Activated effector memory CD4-positive, alpha-beta T cell treated with Interleukin-2 at 50 U/mL for 16 hours (primary cell): ENCODE data around the gene ARSA.
A peak's percentile ranks its signal among the peaks of the same experiment; 100 is the strongest.
"Not testable (repeated sequence)": the region's sequence is repeated elsewhere in the genome, so short reads cannot be mapped to it uniquely, and the experiment has no call there.

Source experiments
- DNase-seq: peaks from one replicate; pipeline ENCODE4 v3.0.0-alpha.2; 2020

ARSA gene

GRCh38 chr22:50620593-50621355, 7.2 kb downstream of the ARSA start:
- peak; percentile 53 for DNase-seq

DNA sequence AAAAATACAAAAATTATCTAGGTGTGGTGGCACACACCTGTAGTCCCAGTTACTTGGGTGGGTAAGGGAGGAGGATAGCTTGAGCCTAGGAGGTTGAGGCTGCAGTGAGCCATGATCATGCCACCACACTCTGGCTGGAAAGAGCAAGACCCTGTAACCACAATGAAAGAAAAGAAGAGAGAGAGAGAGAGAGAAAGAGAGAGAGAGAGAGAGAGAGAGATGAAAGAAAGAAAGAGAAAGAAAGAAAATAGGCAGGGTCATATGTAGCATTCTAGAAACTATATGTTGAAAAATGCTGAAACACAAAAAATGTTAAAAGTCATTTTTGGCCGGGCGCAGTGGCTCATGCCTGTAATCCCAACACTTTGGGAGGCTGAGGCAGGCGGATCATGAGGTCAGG, 13.7 kb downstream of the ARSA start:
- DNase-seq, result not testable (repeated sequence)

GRCh38 chr22:50613291-50613981, 14.5 kb downstream of the ARSA start:
- no peak for DNase-seq

DNA sequence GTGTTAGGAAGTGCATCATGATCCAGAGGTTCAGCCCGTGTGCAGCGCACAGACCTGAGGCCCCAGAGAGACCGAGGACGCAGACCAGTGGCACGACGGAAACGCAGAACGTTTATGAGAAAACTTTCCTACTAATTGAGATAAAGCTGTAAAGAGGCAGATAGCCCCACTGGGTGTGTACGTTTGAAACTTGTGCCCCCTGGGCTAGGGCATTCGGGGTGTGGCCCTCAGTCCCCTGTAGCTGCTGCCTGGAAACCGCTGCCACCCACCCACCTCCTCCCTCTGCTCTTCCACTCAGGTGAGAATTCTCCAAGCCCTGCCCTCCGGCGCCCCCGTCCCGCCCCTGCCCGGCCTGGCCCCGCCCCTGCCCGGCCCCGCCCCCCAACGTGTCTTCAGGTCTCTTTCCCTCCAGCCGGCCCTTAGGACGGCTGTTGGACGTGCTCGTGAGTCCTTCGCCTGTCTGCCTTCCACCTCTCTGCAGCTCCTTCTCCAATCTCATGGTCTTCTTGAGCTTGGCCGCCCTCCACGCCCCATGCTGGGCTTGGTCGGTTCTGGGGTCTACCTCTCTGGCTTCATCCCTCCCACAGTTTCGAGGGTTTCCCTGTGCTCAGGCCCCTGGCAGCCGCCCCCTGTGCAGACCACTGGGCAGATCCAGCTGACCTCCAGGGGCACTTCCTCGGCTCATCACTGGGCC, 15.3 kb downstream of the ARSA start:
- no peak for DNase-seq

DNA sequence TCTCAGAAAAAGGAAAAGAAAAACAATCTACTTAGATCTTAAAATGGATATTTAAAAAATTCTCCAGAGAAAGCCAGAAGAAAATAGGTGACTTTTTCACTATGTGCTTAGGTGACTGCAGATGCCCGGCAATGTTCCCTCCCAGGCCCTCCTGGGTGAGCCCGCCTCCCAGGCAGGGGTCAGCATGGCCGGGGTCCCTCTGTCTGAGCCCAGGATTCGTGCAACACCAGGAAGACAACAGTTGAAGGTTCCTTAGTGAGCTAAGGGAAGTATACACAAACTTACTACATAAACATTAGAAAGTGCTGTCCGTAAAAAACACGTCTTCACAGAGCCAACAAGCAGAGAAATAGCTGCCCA, 15.8 kb downstream of the ARSA start:
- DNase-seq, result no peak

DNA sequence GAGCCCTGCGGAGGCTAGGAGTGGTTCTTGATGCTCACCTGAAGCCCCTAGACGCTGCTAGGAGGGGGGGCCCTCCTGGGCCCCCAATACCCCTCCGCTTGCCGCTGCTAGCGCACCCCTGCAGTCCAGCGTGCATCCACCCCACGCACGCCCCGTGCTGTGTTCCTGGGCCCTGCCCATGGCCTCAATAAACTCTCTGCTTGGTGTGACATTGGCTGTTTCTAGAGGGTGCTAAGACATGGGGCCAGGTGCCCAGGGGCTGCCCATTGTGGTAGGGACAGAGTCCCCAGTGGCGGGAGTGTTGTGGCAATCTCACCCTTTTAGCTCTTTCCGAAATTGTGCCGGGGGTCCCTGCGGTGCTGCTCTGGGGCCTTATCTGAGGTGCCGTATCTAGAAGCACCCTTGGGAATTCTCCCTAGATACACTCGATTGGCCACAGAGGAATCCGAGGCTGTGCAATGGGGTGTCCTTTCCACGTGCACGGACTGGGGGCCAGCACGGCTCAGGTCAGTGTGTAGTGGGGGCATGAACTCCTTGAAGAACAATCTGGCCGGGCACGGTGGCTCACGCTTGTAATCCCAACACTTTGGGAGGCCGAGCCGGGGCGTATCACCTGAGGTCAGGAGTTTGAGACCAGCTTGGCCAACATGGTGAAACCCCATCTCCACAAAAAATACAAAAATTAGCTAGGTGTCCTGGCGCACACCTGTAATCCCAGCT, 16.5 kb downstream of the ARSA start:
- no peak for DNase-seq

DNA sequence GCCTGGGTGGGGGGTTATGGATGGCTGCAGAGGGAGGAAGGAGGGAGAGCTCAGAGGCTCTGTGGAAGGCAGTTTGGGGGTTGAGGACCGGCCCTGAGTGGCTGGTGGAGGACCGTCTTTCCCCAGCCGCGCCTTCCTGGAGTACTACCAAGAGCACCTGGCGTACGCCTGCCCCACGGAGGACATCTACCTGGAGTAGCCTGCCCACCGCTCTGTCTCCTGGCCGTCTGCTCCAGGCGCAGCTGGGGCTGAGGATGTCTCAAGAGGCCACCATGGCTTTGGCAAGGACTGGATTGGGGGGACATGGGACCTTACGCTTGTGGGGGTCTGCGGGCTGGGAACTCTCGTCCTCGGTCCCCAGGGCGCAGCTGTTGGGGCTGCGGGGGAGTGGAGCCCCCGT, 17.4 kb downstream of the ARSA start:
- no peak for DNase-seq

GRCh38 chr22:50610041-50610451, 17.9 kb downstream of the ARSA start:
- no peak for DNase-seq

DNA sequence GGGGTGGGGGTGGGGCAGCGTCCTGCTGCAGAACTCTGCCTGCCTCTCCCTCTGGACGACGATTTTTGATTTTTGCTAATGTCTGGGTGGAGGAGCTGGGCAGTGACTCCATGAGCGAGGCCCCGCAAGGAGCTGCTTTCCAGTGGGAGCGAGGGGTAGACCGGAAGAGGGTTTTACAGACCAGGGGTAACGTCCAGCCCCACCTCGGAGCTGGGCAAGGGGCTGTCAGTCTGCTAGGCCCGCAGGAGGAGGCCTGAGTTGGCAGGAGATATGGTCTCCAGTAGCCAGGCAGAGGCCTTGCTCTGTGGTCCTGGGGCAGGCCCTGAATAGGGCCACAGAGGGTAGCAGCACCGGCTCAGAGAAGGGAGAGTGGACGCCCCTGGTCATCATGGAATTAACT, 18.4 kb downstream of the ARSA start:
- DNase-seq, result no peak

DNA sequence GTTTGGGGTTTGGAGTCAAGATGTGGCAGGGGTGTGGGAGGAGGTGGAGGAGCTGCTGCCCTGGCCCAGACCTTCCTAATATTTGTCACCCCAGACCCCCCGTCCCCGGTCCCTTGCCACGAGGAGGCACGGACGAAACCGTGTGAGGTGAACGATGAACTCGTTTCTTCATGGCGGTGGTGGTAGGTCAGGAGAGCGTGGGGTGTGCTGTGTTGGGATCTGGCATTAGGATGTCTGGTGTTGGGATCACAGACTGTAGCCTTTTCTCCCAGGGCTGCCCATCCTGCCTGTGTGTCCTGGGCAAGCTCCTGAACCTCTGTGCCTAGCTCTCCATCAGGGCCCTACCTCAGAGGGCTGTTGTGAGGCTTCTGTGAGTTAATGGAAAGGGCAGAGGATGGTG, 19.0 kb downstream of the ARSA start:
- no peak for DNase-seq

- DNase-seq, result not testable (repeated sequence)
These were observed 19.7 kb downstream of the ARSA start for GRCh38 chr22:50608058-50608840.

- DNase-seq, result no peak
These were observed 20.3 kb downstream of the ARSA start for GRCh38 chr22:50607659-50608020.

DNA sequence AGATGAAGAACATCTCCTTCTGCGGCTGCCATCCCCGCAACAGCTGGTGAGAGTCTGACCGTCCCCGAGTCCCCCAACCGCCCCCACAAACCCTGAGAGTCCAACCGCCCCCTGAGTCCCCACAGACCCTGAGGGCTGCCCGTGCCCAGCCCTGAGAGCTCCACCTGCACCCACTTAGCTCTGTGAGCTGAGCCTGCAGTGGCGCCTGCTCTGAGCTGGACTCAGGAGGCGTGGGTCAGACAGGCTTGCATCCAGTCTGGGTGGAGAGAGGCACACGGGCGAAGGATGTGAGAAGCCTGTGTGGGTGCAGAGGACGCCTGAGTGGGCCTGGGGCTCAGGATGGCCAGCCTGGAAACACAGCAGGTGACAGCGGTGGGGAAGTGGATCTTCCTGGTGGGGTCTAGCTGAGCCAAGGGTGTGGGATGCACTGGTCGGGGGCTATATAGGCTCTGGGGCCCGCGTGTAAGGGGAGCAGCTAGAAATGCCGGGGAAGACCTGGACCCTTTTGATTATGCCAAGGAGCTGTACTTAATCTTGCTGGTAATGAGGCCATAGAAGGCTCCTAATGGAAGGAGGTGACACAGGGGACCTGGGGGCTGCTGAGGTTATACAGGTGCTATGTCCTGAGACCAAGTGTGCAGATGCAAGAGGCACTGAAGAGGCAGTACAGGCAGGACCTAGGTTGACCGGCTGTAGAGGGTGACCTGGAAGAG, 20.9 kb downstream of the ARSA start:
- DNase-seq, result no peak

DNA sequence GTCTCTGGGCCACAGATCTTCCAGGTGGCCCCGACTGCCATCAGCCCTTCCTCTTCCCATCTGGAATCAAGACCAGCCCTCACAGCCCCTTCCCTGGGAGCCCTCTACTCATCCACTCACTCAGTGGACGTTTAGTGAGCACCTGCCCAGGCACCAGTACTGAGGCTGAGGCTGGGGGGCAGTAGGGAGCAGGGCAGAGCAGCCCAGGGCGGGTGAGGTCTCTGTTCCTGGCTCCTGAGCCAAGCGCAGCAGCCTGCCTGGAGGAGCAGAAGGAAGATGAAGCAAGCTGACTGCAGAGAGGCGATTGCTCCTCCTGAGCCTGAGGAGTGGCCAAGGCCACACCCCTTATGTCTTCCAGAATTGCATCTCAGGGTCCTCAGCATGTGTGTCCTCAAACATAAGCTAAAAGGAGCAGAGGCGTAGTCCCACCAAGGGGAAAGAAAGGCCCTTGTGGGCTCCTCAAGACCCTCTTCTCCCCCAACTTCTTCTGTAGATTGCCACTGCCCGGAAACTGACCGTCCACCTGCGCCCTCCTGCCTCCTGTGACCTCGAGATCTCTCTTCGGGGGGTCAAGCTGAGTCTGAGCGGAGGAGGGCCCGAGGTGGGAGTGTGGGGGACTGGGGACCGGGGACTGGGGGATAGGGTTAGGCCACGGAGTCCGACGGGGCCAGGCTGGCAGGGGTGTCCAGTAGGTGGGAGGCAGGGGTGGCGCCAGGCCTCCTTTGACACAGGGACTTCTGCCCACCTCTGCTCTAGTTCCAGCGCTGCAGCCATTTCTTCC, 21.6 kb downstream of the ARSA start:
- DNase-seq, result no peak

DNA sequence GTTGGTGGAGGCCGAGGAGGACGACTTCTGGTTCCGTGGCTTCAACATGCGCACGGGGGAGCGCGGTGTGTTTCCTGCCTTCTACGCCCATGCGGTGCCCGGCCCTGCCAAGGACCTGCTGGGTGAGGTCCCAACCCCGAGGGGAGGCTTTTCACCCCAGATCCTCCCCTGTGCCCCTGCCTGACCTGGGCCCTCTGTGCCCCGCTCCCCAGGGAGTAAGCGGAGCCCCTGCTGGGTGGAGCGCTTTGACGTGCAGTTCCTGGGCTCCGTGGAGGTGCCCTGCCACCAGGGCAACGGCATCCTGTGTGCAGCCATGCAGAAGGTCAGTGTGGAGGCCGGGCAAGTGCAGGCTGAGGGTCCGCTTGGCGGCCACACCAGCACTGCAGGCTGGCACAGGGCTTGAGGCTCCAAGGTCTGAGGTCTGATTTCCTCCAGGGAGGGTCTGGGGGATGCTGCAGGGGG, 22.3 kb downstream of the ARSA start:
- DNase-seq, result no peak

DNA sequence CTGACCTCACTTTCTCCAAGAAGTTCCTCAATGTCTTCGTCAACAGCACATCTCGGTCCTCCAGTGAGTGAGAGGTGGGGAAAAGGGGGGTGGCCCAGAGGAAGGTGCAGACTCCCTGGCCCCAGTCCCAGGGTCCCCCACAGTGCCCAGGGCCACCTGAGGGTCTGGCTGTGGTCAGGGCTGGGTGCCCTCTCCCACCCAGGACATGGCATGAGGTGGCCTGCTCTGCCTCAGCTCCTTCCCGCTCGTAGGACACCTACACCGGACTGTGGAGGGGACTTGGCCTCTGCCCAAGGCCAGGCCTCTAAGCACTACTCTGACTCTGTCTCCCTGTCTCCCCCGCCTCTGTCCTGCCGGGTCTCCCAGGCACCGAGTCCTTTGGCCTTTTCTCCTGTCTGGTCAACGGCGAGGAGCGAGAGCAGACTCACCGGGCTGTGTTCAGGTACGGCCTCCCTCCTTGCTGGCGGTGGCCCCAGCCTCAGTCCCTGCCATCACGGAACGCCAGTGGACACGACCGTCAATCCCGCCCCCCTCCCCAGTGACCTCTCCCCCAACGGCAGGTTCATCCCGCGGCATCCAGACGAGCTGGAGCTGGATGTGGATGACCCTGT, 22.8 kb downstream of the ARSA start:
- DNase-seq, result no peak

GRCh38 chr22:50604256-50605001, 23.5 kb downstream of the ARSA start:
- DNase-seq, result no peak

DNA sequence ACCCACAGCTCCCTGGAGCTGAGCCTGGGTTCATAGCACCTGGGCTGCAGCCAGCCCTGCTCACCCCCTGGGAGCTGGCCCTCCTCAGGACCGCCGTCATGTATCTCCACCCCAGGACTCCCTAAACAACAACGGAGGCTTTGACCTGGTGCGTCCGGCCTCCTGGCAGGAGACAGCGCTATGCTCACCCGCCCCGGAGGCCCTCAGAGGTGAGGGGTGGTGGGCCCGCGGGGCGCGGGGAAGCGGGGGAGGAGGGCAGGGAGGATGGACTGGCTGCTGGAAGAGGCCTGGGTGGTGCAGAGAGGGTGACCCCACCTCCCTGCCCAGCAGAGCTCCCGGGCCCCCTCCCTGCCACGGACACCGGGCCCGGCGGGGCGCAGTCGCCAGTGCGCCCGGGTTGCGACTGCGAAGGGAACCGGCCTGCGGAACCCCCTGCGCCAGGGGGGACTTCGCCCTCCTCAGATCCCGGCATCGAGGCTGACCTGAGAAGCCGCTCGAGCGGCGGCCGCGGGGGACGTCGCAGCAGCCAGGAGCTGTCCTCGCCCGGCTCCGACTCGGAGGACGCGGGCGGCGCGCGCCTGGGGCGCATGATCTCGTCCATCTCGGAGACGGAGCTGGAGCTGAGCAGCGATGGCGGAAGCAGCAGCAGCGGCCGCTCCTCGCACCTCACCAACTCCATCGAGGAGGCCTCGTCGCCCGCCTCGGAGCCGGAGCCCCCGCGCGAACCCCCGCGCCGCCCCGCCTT, 24.3 kb downstream of the ARSA start:
- DNase-seq, result no peak

DNA sequence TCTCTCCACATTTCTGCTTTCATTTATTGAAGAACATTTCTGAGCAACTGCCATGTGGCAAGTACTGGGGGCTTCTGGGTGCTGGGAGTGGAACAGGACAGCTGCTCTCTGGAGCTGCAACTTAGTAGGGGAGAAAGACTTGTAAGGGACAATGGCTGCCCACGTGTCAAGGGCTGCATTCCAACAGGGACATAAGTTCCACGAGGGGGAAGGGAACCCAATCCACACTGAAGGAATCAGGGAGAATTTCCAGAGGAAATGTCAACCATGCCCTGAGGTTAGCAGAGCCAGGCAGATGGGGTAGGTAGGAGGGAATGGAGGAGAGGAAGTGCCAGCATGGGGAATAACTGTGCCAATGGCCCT, 25.6 kb downstream of the ARSA start:
- no peak for DNase-seq
